Epithelial cell of esophagus (primary cell): ENCODE data around the gene PARVB.

Experiments used
- DNase-seq: peaks from one replicate; pipeline ENCODE4 v3.0.0; 2010; ENCODE audit warnings: low read depth
- H3K4me3 ChIP-seq: 2 replicates; pipeline ENCODE4 v1.5.1; 2011; ENCODE audit warnings: mild to moderate bottlenecking, low read length, control low read depth
- TF ChIP-seq, protein P1 (sequence below): IDR thresholded peaks from 2 replicates; pipeline ENCODE4 v1.5.1; 2011; ENCODE audit warnings: low read depth, mild to moderate bottlenecking, low read length, control low read depth, inconsistent platforms; ENCODE audit not compliant: insufficient read depth; ENCODE audit errors: missing control alignments

The PARVB gene

DNA sequence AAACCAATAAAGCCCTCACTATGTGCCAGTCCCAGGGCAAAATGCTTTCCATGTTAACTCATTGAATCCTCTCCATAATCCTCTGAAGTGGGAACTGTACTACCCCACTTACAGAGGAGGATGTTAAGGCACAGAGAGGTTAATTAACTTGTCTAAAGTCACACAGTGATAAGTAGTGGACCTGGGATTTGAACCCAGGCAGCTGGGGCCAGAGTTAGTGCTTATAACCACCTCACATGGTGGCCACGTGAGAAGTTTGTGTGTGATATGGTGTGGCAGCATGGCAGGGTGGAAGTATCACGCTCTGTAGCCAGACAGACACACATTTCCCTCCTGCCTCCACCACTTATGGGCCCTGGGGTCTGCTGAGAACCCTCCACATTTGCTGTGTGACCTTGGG is 173.2 kb downstream of the PARVB start:
- DNase-seq, result no peak
- H3K4me3 ChIP-seq, result no peak overlapping the region
- TF ChIP-seq, protein P1, sequence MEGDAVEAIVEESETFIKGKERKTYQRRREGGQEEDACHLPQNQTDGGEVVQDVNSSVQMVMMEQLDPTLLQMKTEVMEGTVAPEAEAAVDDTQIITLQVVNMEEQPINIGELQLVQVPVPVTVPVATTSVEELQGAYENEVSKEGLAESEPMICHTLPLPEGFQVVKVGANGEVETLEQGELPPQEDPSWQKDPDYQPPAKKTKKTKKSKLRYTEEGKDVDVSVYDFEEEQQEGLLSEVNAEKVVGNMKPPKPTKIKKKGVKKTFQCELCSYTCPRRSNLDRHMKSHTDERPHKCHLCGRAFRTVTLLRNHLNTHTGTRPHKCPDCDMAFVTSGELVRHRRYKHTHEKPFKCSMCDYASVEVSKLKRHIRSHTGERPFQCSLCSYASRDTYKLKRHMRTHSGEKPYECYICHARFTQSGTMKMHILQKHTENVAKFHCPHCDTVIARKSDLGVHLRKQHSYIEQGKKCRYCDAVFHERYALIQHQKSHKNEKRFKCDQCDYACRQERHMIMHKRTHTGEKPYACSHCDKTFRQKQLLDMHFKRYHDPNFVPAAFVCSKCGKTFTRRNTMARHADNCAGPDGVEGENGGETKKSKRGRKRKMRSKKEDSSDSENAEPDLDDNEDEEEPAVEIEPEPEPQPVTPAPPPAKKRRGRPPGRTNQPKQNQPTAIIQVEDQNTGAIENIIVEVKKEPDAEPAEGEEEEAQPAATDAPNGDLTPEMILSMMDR, result no peak

DNA sequence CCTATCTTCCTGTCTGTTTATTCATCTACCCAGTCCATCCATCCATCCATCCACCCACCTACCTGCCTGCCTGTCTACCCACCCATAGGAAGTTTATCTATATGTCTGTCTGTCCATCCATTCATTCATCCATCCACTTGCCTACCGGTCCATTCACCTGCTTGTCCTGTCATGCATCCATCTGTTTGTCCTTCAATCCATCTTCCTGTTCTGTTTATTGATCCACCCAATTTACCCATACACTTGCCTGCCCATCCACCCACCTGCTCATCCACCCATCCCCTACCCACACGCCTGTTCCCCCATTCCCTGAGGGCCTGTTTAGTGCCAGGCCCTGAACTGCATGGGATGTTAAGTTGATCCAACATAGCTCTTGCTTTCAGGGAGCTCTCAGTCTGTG is 175.1 kb downstream of the PARVB start:
- no peak for DNase-seq
- no peak overlapping the region for H3K4me3 ChIP-seq
- TF ChIP-seq, protein P1, result no peak

DNA sequence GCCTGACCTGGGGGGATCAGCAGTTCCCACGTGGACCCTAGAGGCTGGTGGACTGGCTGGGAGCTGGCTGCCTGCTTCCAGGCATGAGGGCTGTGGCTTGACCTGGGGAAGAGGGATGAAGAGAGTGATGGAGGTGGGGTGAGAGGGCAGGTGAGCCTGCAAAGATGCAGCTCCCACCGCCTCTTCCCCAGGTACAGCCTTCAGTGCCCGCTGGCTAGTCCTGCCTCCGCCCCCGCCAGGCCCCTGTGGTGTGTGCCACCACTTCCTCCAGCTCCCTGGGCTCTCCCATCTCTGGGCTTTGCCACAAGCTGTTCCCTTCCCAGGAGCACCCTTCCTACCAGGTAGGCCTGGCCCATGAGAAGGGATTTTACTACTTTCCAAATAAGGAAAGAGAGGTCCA is 175.8 kb downstream of the PARVB start:
- DNase-seq, result no peak
- TF ChIP-seq, protein P1, result no peak
- no peak overlapping the region for H3K4me3 ChIP-seq

DNA sequence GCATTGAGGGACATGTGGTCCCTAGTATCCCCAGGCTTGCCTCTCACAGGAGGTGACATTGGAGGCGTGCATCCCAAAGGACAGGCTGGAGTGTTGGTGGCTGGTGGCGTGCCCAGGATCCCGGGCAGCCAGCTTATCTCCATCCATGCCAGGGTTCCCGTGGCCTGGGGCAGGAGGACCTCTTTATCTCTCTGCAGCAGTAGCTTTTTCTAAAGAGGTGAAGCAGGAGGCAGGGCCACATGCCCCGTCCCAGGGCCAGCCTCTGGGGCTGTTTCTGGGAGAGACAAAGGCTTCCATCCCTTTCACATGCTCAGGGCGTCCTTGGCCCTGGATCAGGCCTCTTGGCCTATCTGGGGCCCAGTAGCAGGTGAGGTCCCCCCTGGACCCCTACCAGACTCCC is 176.3 kb downstream of the PARVB start:
- no peak overlapping the region for H3K4me3 ChIP-seq
- TF ChIP-seq, protein P1, result no peak
- DNase-seq, result no peak

DNA sequence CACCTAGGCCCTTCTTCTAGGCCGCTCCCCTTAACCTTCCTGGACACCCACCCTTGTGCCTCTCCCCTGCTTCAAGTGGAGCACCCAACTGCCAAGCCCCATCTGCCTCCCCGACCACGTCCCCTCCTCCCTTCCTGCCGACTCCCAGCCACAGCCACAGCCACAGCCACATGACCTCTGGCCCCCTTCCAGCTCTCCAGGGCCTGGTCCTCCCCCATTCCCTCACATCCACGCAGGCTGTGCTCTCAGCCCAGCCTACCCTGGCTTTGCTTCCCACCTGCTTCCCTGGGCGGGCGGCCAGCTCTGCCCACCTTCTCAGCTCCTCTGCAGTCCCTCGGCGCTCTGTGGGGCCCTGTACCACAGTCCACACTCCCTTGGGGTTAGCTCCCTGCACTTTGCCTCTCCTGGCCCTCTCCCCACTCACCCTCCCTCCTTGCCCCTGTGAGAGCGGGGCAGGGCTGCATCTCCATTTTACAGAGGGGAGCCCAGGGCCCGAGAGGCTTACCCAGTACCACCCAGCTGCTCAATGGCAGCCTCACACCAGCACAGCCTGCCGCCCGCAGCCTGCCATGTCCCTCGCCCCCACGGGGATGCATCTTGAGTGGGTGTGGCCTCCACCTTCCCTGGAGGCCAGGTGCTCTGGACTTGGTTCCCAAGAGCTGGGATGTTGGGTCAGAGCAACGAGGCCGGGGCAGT is 176.9 kb downstream of the PARVB start:
- TF ChIP-seq, protein P1, result no peak
- no peak overlapping the region for H3K4me3 ChIP-seq
- DNase-seq, result no peak

DNA sequence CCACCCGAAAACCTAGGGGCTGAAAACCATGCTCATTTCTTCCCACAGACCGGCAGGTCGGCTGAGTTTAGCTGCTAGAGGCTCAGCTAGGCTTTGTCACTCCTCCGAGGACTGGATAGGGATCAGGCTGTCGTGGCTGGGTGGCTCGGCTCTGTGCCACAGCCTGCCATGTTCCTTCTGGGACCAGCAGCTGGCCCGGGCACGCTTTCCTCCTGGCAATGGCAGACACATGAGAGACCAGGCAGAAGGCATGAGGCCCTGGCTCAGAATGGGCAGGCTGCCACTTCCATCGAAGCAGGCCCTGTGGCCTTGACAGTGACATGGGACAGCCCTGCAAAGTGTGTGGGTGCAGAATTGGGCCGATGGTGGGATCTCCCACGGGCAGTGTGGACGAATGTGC is 177.6 kb downstream of the PARVB start:
- H3K4me3 ChIP-seq, result no peak overlapping the region
- DNase-seq, result no peak
- TF ChIP-seq, protein P1, result no peak

DNA sequence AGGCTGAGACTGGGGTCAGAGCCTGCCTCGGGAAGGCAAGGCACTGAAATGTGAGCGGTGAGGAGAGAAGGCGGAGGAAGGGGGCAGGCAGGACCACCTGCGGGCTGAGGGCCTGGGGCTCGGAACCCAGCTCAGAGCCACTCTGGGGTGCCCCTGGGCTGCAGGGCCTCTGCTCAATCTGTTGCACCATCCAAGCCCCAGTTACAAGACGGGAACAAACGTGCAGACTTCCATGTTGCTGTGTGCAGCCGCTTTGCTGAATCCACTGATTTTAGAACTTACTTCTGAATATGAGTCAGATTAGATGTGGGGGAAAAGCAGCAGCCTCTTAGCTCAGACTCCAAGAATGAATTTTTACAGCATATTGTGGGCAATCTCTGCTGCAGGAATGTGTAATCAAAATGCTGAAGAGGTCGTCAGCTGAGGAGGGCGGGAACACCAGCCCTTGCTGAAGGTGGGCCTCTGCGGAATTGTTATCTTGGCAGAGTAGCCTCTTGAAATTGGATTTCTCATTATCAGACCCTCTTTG is 178.2 kb downstream of the PARVB start:
- TF ChIP-seq, protein P1, result no peak
- DNase-seq, result no peak
- H3K4me3 ChIP-seq, result no peak overlapping the region
